Measurements from ENCODE around the gene GRIN1.

The GRIN1 gene

DNA sequence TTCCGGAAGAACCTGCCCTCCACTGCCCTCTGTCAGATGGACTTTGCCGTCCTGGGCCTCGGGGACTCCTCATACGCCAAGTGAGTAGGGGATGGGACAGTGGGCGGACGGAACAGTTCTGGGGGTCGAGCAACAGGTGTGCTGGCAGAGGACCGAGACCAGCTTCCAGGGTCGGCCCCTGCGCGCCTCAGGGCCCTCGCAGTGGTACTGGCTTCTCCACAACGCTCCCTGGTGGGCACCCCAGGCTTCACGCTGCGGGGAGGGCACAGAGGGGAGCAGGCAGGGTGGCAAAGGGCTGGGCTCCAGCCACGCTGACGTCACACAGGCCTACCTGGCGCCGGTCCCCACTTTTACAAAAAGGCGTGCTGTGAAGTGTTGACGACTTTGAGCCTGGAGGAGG, 73.6 kb downstream of the GRIN1 start:
- no peaks in the 10 kb centered on the region for H3K27me3 ChIP-seq (ENCODE audit: control insufficient read depth, insufficient read depth, low read length, poor library complexity, severe bottlenecking)
- peaks cover 10% of the 10 kb centered on the region for H3K36me3 ChIP-seq (ENCODE audit: control insufficient read depth, insufficient read depth, low read length)
- no peak overlapping the region for H3K4me3 ChIP-seq (ENCODE audit: insufficient read depth, low read depth, low read length)
- no peaks in the 10 kb centered on the region for H3K4me1 ChIP-seq (ENCODE audit: control insufficient read depth, insufficient read depth, low read length)
- WGBS, 2 experiments: 94% methylated on average over 21 of the region's 21 CpGs
- no peaks in the 10 kb centered on the region for H3K9me3 ChIP-seq (ENCODE audit: control insufficient read depth, low read length)
- no peak overlapping the region for H3K27ac ChIP-seq (ENCODE audit: insufficient read depth, low read depth, low read length, poor library complexity, severe bottlenecking)

DNA sequence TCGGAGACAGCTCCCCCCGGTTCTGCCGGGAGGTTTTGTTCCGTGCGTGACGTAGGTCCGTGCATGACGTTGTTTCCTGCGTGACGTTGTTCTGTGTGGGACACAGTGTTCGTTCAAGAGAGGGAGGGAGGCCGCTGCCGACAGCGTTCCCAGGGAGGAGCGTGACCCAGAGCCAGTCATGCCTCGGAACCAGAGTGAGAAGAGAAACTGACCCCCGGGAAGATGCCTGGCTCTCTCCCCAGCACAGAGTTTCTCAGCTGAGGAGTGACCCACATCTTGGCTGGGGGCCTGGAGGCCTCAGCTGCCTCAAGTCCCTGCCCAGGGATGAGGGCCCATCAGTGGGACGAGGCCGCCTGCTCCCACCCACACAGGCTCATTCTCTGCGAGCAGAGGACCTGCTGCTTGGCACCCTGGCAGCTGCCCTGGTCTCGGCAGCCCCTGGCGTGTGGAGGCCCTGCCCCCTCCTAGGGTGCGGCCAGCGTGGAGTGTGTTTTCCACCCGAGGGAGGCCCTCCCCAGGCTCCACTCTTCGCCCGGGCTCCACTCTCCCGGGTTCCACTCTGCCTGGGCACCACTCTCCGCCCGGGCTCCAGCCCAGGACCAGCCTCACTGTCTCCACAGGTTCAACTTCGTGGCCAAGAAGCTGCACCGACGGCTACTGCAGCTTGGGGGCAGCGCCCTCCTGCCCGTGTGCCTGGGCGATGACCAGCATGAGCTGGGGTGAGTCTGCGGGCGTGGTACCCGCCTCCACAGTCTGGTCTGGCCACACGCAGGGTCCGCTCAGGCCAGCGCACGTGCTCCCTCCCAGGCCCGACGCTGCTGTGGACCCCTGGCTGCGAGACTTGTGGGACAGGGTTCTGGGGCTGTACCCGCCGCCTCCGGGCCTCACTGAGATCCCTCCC, 74.5 kb downstream of the GRIN1 start:
- 94 to 95% methylated on average over 49 of the region's 49 CpGs for WGBS, 2 experiments
- Histone ChIP-seq H3K27me3 (ENCODE audit: control insufficient read depth, insufficient read depth, low read length, poor library complexity, severe bottlenecking) (no peaks in the 10 kb centered on the region), H3K4me3 (ENCODE audit: insufficient read depth, low read depth, low read length) (no peak overlapping the region), H3K9me3 (ENCODE audit: control insufficient read depth, low read length) (no peaks in the 10 kb centered on the region), H3K4me1 (ENCODE audit: control insufficient read depth, insufficient read depth, low read length) (no peaks in the 10 kb centered on the region), H3K27ac (ENCODE audit: insufficient read depth, low read depth, low read length, poor library complexity, severe bottlenecking) (no peak overlapping the region), H3K36me3 (ENCODE audit: control insufficient read depth, insufficient read depth, low read length) (peaks cover 10% of the 10 kb centered on the region)

DNA sequence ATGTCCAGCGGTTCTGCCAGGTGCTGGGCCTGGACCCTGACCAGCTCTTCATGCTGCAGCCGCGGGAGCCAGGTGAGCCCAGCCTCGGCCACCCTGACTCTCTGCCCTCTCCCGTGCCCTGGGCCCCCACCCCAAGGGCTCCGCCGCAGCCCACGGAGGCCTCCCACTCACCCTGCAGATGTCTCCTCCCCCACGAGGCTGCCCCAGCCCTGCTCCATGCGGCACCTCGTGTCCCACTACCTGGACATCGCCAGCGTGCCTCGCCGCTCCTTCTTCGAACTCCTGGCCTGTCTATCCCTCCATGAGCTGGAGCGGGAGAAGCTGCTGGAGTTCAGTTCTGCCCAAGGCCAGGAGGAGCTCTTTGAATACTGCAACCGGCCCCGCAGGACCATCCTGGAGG, 75.7 kb downstream of the GRIN1 start:
- no peaks in the 10 kb centered on the region for H3K27me3 ChIP-seq (ENCODE audit: control insufficient read depth, insufficient read depth, low read length, poor library complexity, severe bottlenecking)
- no peaks in the 10 kb centered on the region for H3K9me3 ChIP-seq (ENCODE audit: control insufficient read depth, low read length)
- H3K4me3 ChIP-seq (ENCODE audit: insufficient read depth, low read depth, low read length): no peak overlapping the region
- no peak overlapping the region for H3K27ac ChIP-seq (ENCODE audit: insufficient read depth, low read depth, low read length, poor library complexity, severe bottlenecking)
- no peaks in the 10 kb centered on the region for H3K4me1 ChIP-seq (ENCODE audit: control insufficient read depth, insufficient read depth, low read length)
- 95 to 96% methylated on average over 19 of the region's 19 CpGs for WGBS, 2 experiments
- H3K36me3 ChIP-seq (ENCODE audit: control insufficient read depth, insufficient read depth, low read length): peaks cover 10% of the 10 kb centered on the region

DNA sequence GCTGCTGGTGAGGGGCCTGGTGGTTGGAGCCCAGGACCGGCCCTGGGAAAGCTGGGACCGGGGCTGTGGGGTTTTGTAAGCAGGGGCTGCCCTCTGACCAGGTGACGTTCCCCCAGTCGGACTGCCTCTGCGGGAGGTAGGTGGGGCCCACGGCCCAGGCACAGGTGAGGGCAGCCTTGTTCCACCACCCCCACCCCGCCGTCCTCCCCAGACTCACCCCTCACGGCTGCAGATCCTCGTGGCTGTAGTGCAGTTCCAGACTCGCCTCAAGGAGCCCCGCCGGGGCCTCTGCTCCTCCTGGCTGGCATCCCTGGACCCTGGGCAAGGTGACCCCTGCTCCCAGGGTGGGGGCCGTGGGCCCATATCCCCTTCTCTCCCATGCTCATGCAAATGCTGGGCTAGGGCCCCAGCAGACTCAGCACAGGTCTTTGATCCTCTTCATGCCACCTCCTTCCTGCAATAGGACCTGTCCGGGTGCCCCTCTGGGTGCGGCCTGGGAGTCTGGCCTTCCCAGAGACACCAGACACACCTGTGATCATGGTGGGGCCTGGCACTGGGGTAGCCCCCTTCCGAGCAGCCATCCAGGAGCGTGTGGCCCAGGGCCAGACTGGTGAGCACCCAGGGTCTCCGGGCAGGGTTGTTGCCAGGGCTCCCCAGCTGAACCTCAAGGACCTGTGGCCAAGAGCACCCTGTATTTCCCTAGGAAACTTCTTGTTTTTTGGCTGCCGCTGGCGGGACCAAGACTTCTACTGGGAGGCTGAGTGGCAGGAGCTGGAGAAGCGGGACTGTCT, 76.4 kb downstream of the GRIN1 start:
- no peaks in the 10 kb centered on the region for H3K27me3 ChIP-seq (ENCODE audit: control insufficient read depth, insufficient read depth, low read length, poor library complexity, severe bottlenecking)
- no peaks in the 10 kb centered on the region for H3K9me3 ChIP-seq (ENCODE audit: control insufficient read depth, low read length)
- H3K4me3 ChIP-seq (ENCODE audit: insufficient read depth, low read depth, low read length): no peak overlapping the region
- H3K27ac ChIP-seq (ENCODE audit: insufficient read depth, low read depth, low read length, poor library complexity, severe bottlenecking): no peak overlapping the region
- 94 to 95% methylated on average over 22 of the region's 22 CpGs for WGBS, 2 experiments
- no peaks in the 10 kb centered on the region for H3K4me1 ChIP-seq (ENCODE audit: control insufficient read depth, insufficient read depth, low read length)
- peaks cover 10% of the 10 kb centered on the region for H3K36me3 ChIP-seq (ENCODE audit: control insufficient read depth, insufficient read depth, low read length)

DNA sequence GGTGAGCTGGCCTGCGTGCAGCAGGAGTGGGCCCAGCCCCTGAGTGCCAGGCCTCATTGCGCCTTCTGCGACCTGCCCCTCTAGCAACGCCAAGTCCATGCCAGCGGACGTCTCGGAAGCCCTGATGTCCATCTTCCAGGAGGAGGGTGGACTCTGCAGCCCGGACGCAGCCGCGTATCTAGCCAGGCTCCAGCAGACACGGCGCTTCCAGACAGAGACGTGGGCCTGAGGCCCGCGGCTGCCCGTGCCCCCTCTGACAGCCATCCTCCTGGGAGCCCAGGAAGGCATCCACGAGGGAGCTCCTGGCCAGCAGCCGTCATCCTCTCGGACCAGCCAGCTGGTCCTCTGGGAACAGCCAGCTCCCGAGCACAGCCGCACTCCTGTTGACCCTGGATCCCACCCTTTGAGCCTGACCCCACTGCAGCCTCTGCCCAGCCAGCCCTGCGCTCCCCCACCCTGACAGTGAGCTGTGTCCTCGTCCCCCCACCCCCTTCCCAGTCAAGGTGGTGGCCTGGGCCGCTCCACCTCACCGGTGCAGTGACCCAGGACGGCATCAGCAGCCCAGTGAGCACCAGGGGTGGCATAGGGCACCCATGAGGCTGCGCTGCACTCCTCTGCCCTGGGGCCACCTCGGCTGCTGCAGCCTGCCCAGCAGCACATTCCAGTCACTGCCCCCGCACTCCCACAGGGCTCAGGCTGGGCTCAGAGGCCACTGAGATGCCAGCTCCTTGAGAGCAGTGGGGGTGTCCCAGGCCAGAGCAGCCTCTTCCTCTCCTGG, 77.4 kb downstream of the GRIN1 start:
- Histone ChIP-seq H3K9me3 (ENCODE audit: control insufficient read depth, low read length) (no peaks in the 10 kb centered on the region), H3K27ac (ENCODE audit: insufficient read depth, low read depth, low read length, poor library complexity, severe bottlenecking) (no peak overlapping the region), H3K27me3 (ENCODE audit: control insufficient read depth, insufficient read depth, low read length, poor library complexity, severe bottlenecking) (peaks cover 5% of the 10 kb centered on the region), H3K4me3 (ENCODE audit: insufficient read depth, low read depth, low read length) (no peak overlapping the region), H3K4me1 (ENCODE audit: control insufficient read depth, insufficient read depth, low read length) (no peaks in the 10 kb centered on the region), H3K36me3 (ENCODE audit: control insufficient read depth, insufficient read depth, low read length) (peaks cover 10% of the 10 kb centered on the region)
- WGBS, 2 experiments: 94 to 95% methylated on average over 30 of the region's 30 CpGs

DNA sequence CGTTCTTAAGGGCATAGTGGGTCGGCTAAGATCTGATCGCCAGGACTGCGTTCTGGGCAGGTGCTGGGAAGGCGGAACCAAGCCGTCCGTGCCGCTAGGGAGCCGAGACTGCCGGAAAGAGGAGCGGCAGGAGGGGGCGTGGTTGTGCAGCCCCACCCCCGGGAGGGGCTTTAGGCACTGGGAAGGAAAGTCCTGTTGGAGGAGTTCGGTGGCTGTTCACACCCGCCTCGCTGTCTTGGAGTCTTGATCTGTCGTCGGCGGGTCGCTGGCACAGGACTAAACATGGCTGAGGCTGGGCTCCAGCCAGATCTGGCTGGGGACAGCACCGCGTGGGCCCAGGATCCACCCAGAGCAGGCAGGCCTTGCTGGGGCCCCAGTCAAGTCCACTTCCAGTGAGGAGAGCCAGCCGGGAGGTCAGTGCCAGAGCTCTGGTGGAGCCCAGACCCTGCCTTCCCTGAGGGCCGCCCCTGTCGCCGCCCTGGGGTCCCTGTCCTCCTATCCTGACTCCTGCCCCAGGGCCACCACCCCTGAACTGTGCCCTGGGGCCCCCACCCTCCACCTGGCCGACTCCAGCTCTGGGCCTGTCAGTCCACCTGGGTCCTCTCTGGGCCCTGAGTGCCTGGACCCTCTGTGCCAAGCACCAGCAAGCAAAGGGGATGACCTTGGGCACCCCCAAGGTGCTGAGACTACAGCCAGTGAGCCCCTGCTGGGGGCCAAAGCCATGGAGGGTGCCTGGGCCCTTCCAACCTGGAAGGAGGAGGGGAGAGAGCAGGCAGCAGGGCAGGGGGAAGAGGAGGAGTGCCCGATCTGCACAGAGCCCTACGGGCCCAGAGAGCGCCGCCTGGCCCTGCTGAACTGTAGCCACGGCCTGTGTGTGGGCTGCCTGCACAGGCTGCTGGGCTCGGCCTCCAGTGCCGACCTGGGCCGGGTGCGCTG, 78.6 kb downstream of the GRIN1 start:
- Histone ChIP-seq H3K4me3 (ENCODE audit: insufficient read depth, low read depth, low read length) (no peak overlapping the region), H3K27me3 (ENCODE audit: control insufficient read depth, insufficient read depth, low read length, poor library complexity, severe bottlenecking) (peaks cover 15% of the 10 kb centered on the region), H3K27ac (ENCODE audit: insufficient read depth, low read depth, low read length, poor library complexity, severe bottlenecking) (no peak overlapping the region), H3K36me3 (ENCODE audit: control insufficient read depth, insufficient read depth, low read length) (peaks cover 10% of the 10 kb centered on the region), H3K9me3 (ENCODE audit: control insufficient read depth, low read length) (no peaks in the 10 kb centered on the region), H3K4me1 (ENCODE audit: control insufficient read depth, insufficient read depth, low read length) (no peaks in the 10 kb centered on the region)
- WGBS, 2 experiments: 61 to 62% methylated on average over 36 of the region's 36 CpGs

DNA sequence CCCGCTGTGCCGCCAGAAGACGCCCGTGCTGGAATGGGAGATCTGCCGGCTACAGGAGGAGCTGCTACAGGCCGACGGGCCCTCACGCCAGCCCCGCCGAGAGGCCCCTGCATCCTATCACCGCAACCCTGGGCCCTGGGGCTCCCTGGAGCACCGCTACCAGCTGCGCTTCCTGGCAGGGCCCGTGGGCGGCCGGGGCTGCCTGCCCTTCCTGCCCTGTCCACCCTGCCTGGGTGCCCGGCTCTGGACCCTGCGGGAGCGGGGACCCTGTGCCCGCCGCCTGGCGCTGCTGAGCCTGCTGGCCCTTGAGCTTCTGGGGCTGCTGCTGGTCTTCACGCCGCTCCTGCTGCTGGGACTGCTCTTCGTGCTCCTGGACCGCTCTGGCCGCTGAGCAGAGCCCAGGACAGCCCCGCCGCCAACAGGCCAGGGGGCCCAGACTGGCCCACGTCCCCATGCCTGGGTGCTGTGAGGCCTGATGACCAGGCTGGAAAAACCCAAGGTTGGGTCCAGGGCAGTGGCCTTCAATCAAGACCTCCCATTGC, 79.3 kb downstream of the GRIN1 start:
- Histone ChIP-seq H3K36me3 (ENCODE audit: control insufficient read depth, insufficient read depth, low read length) (peaks cover 10% of the 10 kb centered on the region), H3K4me3 (ENCODE audit: insufficient read depth, low read depth, low read length) (no peak overlapping the region), H3K27me3 (ENCODE audit: control insufficient read depth, insufficient read depth, low read length, poor library complexity, severe bottlenecking) (peaks cover 22% of the 10 kb centered on the region), H3K9me3 (ENCODE audit: control insufficient read depth, low read length) (no peaks in the 10 kb centered on the region), H3K4me1 (ENCODE audit: control insufficient read depth, insufficient read depth, low read length) (no peaks in the 10 kb centered on the region), H3K27ac (ENCODE audit: insufficient read depth, low read depth, low read length, poor library complexity, severe bottlenecking) (no peak overlapping the region)
- 95 to 96% methylated on average over 30 of the region's 30 CpGs for WGBS, 2 experiments
